HK-2 (cell line): ENCODE measurements around the gene ZNF732.
A peak's percentile ranks its signal among the peaks of the same experiment; 100 is the strongest.
"Not testable (repeated sequence)": the region's sequence is repeated elsewhere in the genome, so short reads cannot be mapped to it uniquely, and the experiment has no call there.

Experiments
- DNase-seq: peaks from one replicate; pipeline ENCODE4 v3.0.0-alpha.2; 2018; ENCODE audit not compliant: unreplicated experiment

ZNF732 gene

GRCh38 chr4:304969-305680 is at the start of gene ZNF732:
ZNF732 (minus strand) TSS chr4:305474; CDS start chr4:305310, 164 bp downstream.
- peak; percentile 66 for DNase-seq

- no peak for DNase-seq
Measured at GRCh38 chr4:340011-340410, 34.7 kb upstream of the ZNF732 start.

- peak; percentile 4 for DNase-seq
Measured at GRCh38 chr4:338759-339097, 33.5 kb upstream of the ZNF732 start.

- DNase-seq, result no peak
Measured at GRCh38 chr4:337932-338758, 32.9 kb upstream of the ZNF732 start.

GRCh38 chr4:337143-337931 is 32.1 kb upstream of the ZNF732 start, which contains the start of gene ZNF141:
ZNF141 (plus strand) TSS chr4:337814; CDS start chr4:337984, 170 bp downstream.
- peak; percentile 96 for DNase-seq

GRCh38 chr4:336893-337142 is 31.5 kb upstream of the ZNF732 start:
- DNase-seq, result no peak

- DNase-seq, result no peak
Measured at GRCh38 chr4:336099-336892, 31.0 kb upstream of the ZNF732 start.

GRCh38 chr4:335515-335914 is 30.2 kb upstream of the ZNF732 start:
- DNase-seq, result no peak

GRCh38 chr4:328729-329128 is 23.5 kb upstream of the ZNF732 start:
- no peak for DNase-seq

- no peak for DNase-seq
Measured at GRCh38 chr4:314296-314903, 9.1 kb upstream of the ZNF732 start.

- DNase-seq, result no peak
Measured at GRCh38 chr4:309807-310206, 4.5 kb upstream of the ZNF732 start.

GRCh38 chr4:306551-306961 is 1.3 kb upstream of the ZNF732 start:
- DNase-seq, result peak; percentile 53

- DNase-seq, result not testable (repeated sequence)
Measured at GRCh38 chr4:304516-304915, 758 bp downstream of the ZNF732 start.

GRCh38 chr4:302381-302780 is 2.9 kb downstream of the ZNF732 start:
- no peak for DNase-seq

- no peak for DNase-seq
Measured at GRCh38 chr4:294732-295131, 10.5 kb downstream of the ZNF732 start.

GRCh38 chr4:288891-289290 is 16.4 kb downstream of the ZNF732 start:
- no peak for DNase-seq

GRCh38 chr4:273309-274017 is 31.8 kb downstream of the ZNF732 start:
- DNase-seq, result no peak

- DNase-seq, result no peak
Measured at GRCh38 chr4:271492-272103, 33.7 kb downstream of the ZNF732 start.

- not testable (repeated sequence) for DNase-seq
Measured at GRCh38 chr4:259240-259639, 46.0 kb downstream of the ZNF732 start.

GRCh38 chr4:256492-256891 is 48.8 kb downstream of the ZNF732 start:
- no peak for DNase-seq
